ENCODE data around the gene YIPF7.

Gene YIPF7

GRCh38 chr4:44623676-44624075 is 27.7 kb downstream of the YIPF7 start:
- no peak for DNase-seq (ENCODE audit: low read depth in 1 of 2, low spot score in 1 of 2)

GRCh38 chr4:44616621-44617020 is 34.8 kb downstream of the YIPF7 start:
- DNase-seq (ENCODE audit: low read depth in 1 of 2, low spot score in 1 of 2) = no peak

GRCh38 chr4:44583393-44583792 is 68.0 kb downstream of the YIPF7 start:
- DNase-seq (ENCODE audit: low read depth in 1 of 2, low spot score in 1 of 2) = no peak

- DNase-seq (ENCODE audit: low read depth in 1 of 2, low spot score in 1 of 2) = no peak
Measured at GRCh38 chr4:44580231-44580630, 71.2 kb downstream of the YIPF7 start.

GRCh38 chr4:44578954-44579353 is 72.5 kb downstream of the YIPF7 start:
- DNase-seq (ENCODE audit: low read depth in 1 of 2, low spot score in 1 of 2) = no peak

All from activated CD4-positive, alpha-beta T cell treated with anti-CD3 and anti-CD28 coated beads, Interleukin-2, amount 50 U/mL, for 24 hours (primary cell).